Activated gamma-delta T cell treated with anti-CD3 and anti-CD28 coated beads, Interleukin-2, amount 50 U/mL, for 16 hours (primary cell): Measurements from ENCODE around the gene AP1G2.

Source experiments
- DNase-seq: peaks from one replicate; pipeline ENCODE4 v3.0.0-alpha.2; 2020; ENCODE audit warnings: low read depth

Gene AP1G2

GRCh38 chr14:23513818-23514643 lies 53.6 kb downstream of the AP1G2 start:
- DNase-seq, result no peak

- DNase-seq, result no peak
These were observed 54.4 kb downstream of the AP1G2 start for GRCh38 chr14:23513005-23513817.

- DNase-seq, result no peak
These were observed 55.4 kb downstream of the AP1G2 start for GRCh38 chr14:23512156-23512555.
